HepG2 (cell line): Measurements from ENCODE around the gene YTHDF1. TPM values are rescaled to one million over a fixed set of nuclear protein-coding genes. Genes with fewer than 3 reads are reported as not detected.
A peak's percentile ranks its signal among the peaks of the same experiment; 100 is the strongest.

Experiments
- HBP1 ChIP-seq: IDR thresholded peaks from 2 replicates; pipeline ENCODE4 v1.6.1; 2016; ENCODE audit warnings: low read depth, control low read depth
- PCBP1 ChIP-seq: fragments of 200-400 bp; formaldehyde crosslinking; IDR thresholded peaks from 2 replicates; pipeline ENCODE4 v1.6.1; 2017; ENCODE audit warnings: mild to moderate bottlenecking, low read depth, low read length, borderline replicate concordance
- TGIF2 ChIP-seq: IDR thresholded peaks from 2 replicates; pipeline ENCODE4 v1.6.1; 2016; ENCODE audit warnings: control low read depth, missing compliant biosample characterization
- ZBTB40 ChIP-seq, 2 experiments: fragments of 450-650 bp in 1 of 2; sonication (generic) in 1 of 2; formaldehyde crosslinking in 1 of 2; IDR thresholded peaks; 2 replicates each; pipeline versions ENCODE4 v1.6.1 to v1.8.0; 2016 to 2022; ENCODE audit warnings: antibody characterized with exemption in 1 of 2, mild to moderate bottlenecking in 1 of 2, missing genetic modification reagents in 1 of 2
- ZNF136 ChIP-seq: sonication (generic); formaldehyde crosslinking; IDR thresholded peaks from 2 replicates; pipeline ENCODE4 v1.8.1; 2022; ENCODE audit warnings: low read depth, mild to moderate bottlenecking, moderate library complexity, missing genetic modification reagents
- ZNF232 ChIP-seq: sonication (generic); formaldehyde crosslinking; IDR thresholded peaks from 2 replicates; pipeline ENCODE4 v1.4.0; 2020; ENCODE audit warnings: missing genetic modification reagents, borderline replicate concordance
- ZNF263 ChIP-seq: sonication (generic); formaldehyde crosslinking; IDR thresholded peaks from 2 replicates; pipeline ENCODE4 v1.4.0; 2020; ENCODE audit warnings: missing genetic modification reagents
- ZNF333 ChIP-seq: sonication (generic); formaldehyde crosslinking; IDR thresholded peaks from 2 replicates; pipeline ENCODE4 v1.4.0; 2020; ENCODE audit warnings: mild to moderate bottlenecking, missing genetic modification reagents, borderline replicate concordance
- ZNF512 ChIP-seq: sonication (generic); formaldehyde crosslinking; IDR thresholded peaks from 2 replicates; pipeline ENCODE4 v1.4.0; 2020; ENCODE audit warnings: mild to moderate bottlenecking, missing genetic modification reagents
- ZNF75D ChIP-seq: sonication (generic); formaldehyde crosslinking; IDR thresholded peaks from 2 replicates; pipeline ENCODE4 v1.8.1; 2023; ENCODE audit warnings: missing genetic modification reagents, mild to moderate bottlenecking, borderline replicate concordance
- polyA plus RNA-seq, 8 experiments: library from polyadenylated mRNA; depleted of rRNA in 3 of 8; stranded (reverse) in 7 of 8; unstranded in 1 of 8; fragments of >200 nt; fragmentation: Illumina TruSeq in 4 of 8; extraction: Trizol in 4 of 8; gene quantifications; 2 replicates each; pipeline versions ENCODE4 v1.2.1 to v1.2.3, GENCODE V29; 2011 to 2016; ENCODE audit warnings: low read depth in 4 of 8, missing spikeins in 1 of 8, mixed read lengths in 1 of 8; ENCODE audit not compliant: insufficient read depth in 1 of 8
- total RNA-seq, 5 experiments: library from RNA; depleted of rRNA; stranded (reverse); fragments of >200 nt; fragmentation: Illumina TruSeq; extraction: Trizol; gene quantifications; 2 replicates each; pipeline ENCODE4 v1.2.3, GENCODE V29; 2016; ENCODE audit warnings: low read depth in 1 of 5

Gene YTHDF1
- total and polyA plus RNA-seq, 2 of the 13 experiments (the other 11 are each of a cell fraction or from before 2014, with no cell fraction given): 34.5 to 37.7 TPM

- TF ChIP-seq ZBTB40 (IDR thresholded peaks at IDR 0.05): no peak
- peak; percentile 68; the same call in 1 of the 2 replicates for TF ChIP-seq ZBTB40 (CRISPR knock-in tag; IDR thresholded peaks at IDR 0.05)
- TF ChIP-seq PCBP1: peak; percentile 96
- TF ChIP-seq ZNF512 (CRISPR knock-in tag): no peak
- peak; percentile 57; the same call in 1 of the 2 replicates for TF ChIP-seq ZNF263
- TF ChIP-seq ZNF75D: no peak
- TF ChIP-seq ZNF333 (CRISPR knock-in tag): 0 out of 2 replicates have a peak, but pooled peaks have one; percentile 57
- TF ChIP-seq ZNF136 (CRISPR knock-in tag): no peak
- no peak for TF ChIP-seq HBP1 (CRISPR knock-in tag)
- TF ChIP-seq TGIF2 (CRISPR knock-in tag): no peak
- TF ChIP-seq ZNF232 (CRISPR knock-in tag): 0 out of 2 replicates have a peak, but pooled peaks have one; percentile 31
Observed at GRCh38 chr20:63235399-63235983, 19.6 kb upstream of the YTHDF1 start, which contains the start of gene BIRC7 (continued).
